CD4-positive, alpha-beta T cell treated with Interleukin-10 for 1 hour (primary cell): ENCODE results near the gene NF1.
"Not testable (repeated sequence)": the region's sequence is repeated elsewhere in the genome, so short reads cannot be mapped to it uniquely, and the experiment has no call there.

Experiments used
- DNase-seq: peaks from one replicate; pipeline ENCODE4 v3.0.0-alpha.2; 2020

The NF1 gene

DNA sequence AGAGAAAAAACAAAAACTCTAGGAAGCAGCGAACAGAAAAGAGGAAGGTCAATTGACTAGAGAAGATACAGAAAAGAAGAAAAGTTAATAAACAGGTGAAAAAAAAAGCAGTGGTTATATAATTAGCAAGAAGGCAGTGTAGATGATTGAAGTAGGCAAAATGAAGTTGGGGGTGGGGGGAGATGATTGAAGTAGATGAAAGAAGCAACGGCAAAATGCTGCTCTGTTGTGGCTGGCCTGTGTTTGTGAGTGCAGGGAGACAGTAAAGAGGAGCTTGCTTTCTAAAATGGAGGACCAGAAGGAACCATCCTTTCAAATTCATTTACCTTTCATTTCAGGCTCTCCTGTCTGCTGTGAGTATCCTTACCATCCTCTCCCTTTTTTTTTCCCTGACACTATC lies 215.5 kb downstream of the NF1 start:
- DNase-seq = peak; percentile 83

DNA sequence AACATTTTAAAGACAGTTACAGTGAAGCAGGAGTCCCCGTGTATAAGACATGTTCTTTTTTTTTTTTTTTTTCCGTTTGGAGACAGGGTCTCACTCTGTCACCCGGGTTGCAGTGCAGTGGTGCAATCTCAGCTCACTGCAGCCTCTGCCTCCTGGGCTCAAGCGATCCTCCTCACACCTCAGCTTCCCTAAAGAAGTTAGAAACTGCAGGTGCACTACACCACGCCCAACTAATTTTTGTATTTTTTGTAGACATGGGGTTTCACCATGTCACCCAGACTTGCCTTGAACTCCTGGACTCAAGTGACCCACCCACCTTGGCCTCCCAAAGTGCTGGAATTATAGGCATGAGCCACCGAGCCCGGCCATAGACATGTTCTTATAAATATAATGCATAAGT lies 216.1 kb downstream of the NF1 start:
- DNase-seq = no peak

DNA sequence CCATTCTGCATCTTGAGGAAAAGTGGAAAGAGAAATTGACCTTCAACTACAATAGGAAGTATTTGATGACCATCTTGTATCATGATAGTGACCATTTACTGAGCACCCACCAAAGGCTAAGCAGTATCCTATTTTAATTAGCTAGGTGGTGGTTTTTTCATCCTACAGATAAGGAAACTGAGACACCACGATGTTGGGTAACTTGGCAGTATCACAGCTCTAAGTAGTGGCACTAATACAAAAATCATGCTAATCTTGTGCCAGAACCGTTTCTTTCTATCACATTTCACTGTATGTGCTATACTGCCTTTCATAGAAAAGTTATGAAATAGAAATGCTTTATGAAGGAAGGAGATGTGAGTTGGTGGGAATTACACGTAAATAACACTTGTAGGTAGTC lies 216.7 kb downstream of the NF1 start:
- no peak for DNase-seq

DNA sequence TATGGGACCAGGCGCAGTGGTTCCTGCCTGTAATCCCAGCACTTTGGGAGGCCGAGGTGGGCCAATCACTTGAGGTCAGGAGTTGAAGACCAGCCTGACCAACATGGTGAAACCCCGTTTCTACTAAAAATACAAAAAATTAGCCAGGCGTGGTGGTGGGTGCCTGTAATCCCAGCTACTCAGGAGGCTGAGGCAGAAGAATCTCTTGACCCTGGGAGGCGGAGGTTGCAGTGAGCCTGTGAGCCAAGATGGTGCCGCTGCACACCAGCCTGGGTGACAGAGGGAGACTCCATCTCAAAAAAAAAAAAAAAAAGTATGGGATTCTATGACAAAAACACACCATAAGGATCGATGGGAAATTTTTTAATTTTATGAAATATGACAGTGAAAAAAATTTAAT lies 217.4 kb downstream of the NF1 start:
- DNase-seq = peak; percentile 58

DNA sequence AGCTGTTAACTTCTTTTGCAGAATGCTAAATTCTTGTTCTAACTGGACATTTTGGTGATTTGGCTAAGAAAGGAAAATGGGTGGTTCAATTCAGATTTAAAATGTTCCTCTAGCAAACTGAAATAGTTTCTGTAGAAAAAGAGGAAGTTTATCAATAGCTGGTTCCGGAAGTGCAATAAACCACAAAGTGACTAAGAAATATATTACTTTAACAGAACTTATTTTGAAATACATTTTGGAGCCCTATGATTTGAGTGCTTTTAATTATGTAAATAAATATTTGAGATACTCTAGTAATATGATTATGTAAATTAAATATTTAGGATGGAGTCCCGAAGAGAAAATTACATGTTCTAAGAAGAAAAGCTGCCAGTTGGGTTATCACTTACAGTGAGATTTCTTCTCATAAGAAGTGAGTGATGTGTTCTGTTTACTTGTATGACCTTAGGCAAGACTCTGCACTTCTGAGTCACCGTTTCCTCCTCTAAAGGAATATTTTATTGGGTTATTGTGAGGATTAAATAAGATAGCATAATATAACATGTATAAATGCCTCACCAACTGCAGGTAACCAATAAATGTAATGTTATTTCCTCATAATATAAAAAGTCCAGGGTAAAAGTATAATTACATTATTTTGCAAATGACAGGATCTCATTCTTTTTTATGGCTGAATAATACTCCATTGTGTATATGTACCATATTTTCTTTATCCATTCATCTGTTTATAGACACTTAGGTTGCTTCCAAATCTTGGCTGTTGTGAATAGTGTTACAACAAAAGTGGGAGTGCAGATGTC lies 219.4 kb downstream of the NF1 start, which contains the start of gene EVI2B:
Gene EVI2B (minus strand): TSS at position 73 of the 800 bp plus-strand sequence. CDS start 8,445 bp downstream, outside the sequence.
- peak; percentile 62 for DNase-seq

DNA sequence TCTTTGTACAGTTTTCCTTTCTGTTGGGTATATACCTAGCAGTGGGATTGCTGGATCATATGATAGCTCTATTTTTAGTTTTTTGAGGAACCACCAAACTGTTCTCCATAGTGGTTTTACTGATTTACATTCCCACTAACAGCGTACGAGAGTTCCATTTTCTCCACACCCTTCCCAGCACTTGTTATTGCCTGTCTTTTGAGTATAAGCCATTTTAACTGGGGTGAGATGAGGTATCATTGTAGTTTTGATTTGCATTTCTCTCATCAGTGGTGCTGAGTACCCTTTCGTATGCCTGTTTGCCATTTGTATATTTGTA lies 220.0 kb downstream of the NF1 start:
- no peak for DNase-seq

DNA sequence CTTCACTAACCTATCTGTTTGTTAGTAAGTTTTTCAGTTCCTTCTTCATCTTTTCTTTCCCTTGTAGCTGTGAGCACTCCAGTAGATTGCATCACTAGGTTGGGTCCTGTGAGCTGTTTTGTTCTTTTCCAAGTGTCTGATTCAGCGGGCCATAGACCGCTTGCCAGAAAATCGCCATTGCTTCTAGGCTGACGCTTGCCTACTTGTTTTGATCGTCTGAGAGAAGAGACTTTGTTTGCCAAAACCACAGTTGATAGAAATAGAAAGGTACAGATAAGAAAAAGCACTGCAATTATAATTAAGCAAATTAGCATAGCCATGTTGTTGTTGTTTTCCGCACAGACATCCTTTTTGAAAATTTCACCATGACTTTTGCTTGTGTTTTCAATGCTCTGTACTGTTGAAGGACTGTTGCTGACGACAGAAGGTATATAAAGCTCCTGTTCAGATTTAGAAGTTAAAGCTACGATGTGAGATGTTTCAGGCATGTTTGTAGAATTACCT lies 223.6 kb downstream of the NF1 start:
- DNase-seq = peak; percentile 72

DNA sequence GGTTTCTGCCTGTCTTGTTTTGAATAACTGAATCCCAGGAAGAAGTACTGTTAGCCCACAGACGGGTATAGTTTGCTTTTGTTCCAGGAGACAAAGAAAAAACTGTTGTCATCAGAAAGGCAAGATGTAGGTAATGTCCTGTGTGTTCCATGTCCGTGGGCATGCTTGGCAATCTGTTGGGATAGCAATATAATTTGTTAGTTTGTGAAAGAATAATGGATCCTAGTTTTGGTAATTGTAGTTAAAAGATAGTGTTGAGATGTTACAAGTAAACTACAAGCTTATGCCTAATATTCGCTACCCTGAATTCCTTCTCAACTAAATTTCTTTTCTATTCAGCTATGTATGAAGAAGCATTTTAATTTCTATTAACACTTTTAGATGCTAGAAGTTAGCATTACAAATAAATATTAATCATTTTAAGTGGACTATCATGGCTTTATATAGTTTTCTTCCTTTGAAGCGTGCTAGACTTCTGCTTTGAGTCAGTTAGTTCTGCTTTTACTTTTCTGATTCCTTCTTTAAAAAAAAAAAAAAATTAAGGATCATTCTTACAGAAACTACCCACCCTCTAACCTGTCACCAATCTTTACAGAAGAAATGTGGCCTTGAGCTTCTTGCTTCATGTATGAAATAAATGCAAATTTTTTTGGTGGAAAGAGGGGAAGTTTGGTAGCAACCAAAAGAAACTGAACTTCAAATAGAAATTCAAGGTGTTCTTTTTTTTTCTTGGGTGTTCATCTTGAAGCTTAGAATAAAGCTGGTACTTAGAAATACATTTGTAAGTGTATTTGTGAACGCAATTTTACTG lies 224.3 kb downstream of the NF1 start:
- peak; percentile 60 for DNase-seq

DNA sequence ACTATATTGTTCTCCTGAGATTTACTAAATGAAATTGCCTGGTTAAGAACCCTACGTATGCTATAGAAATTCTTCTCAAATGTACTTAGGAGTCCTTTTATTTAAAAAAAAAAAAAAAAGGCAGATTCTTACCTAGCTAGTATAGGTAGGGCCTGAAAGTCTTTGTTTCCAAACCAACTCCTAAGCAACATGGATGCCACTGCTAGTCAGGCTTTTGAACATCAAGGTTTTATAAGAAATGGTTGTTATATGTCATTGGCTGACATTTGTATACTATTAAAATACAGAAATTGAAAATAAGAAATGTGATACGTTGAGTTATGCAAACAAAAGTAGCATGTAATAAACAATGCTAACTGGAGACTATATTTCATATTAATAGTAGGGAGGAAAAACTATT lies 225.5 kb downstream of the NF1 start:
- no peak for DNase-seq

DNA sequence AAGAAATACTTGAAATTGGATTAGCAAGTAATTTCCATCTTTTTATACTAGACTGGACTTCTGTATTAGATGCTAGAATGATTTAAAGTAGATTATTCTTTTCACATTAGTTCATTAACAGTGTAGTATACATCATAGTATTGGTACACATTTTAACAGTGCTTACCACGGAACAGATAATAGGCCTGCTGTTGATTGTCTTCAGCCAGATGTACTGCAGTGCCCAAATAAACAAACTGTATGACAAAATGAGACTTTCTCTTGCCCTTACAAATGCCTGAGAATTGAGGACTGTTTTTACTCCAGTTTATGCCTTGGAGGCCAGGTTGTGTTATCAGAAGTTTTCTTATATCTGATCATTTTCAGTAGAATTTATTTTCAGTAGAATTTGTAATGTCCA lies 226.0 kb downstream of the NF1 start:
- no peak for DNase-seq

DNA sequence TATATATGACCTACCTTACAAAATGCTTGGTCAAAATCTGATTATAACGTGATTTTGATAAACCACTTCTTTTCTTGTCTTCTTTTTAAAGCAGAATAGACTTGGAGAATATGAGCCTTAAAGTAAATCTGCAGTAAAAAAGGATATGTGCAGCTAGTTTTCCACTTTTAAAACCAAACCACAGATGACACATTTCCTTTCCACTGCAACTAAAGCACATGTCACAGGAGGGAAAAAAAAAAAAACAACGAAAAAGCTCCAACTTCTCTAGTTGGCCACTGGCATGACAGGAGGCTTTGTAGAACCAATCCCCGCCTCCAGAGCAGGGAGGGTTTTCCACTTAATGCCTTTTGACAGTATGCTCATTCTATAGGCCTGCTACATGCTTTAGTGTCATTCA lies 226.7 kb downstream of the NF1 start, which contains the start of gene EVI2A:
Gene EVI2A (minus strand): TSS at position 142 of the 400 bp plus-strand sequence. CDS start 2,609 bp downstream, outside the sequence.
- peak; percentile 89 for DNase-seq

DNA sequence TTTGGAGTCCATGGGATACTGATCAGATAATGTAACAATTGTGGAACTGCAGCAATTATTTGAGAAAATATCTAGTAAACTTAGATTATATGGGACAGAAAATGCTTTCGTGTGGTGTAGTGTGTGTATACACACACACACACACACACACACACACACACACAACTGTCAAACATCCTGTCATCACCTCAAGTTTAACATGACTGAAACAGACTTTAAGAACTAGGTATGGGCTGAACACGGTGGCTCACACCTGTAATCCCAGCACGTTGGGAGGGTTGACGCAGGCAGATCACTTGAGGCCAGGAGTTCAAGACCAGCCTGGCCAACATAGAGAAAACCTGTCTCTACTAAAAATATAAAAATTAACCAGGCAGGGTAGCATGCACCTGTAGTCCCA lies 227.2 kb downstream of the NF1 start:
- peak; percentile 60 for DNase-seq

DNA sequence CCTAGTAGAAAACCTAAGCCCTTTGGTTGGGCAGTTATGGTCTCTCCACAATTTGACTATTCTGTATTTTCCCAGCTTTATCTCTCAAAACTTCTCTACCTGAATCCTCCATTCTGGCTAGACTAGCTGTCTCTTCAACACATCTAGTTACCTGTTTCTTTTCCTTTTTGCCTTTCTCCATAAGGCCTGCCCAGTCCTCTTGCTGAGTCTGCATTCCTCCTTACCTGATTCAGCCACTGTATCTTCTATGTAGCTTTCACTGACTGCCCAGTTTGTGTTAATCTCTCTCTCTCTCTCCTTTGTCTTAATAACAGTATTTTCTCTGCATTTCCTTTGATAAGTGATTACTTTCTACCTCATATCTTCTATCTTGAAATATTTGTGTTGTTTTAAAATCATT lies 228.8 kb downstream of the NF1 start:
- DNase-seq = no peak

DNA sequence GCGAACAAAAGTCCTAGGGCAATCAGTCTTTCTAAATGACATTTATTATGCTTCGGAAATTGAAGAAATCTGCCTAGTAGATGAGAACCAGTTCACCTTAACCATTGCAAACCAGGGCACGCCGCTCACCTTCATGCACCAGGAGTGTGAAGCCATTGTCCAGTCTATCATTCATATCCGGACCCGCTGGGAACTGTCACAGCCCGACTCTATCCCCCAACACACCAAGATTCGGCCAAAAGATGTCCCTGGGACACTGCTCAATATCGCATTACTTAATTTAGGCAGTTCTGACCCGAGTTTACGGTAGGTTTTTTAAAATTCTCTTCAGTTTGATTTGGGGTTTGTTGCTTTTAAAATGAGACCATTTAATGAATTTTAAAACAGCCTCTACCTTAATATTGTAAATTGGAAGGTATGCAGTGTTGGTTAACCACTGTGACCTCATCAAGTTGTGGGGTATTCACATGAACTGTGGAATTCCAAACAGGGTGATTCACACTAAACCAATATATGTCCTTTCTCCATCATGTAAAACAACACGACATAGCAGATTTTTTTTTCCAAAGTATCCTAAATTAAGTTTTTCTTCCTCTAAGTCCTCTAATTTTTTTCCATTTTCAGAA lies 232.9 kb downstream of the NF1 start:
- no peak for DNase-seq

DNA sequence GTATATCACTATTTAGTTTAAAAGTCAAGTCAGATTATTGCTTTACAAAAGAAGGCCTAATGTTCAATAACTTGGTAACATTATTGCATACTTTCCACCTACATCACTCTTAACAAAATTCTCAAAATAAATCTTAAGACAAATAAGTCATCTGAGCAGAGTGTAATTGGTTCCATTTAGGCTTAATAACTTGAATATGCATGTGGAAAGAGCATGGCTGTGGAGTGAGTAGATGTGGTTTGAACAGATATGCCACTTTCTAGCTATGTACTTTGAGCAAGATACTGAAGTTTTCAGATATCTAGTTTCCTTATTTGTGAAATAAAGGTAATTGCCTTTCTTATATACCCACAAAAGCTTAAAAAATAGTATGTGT lies 233.4 kb downstream of the NF1 start:
- no peak for DNase-seq

DNA sequence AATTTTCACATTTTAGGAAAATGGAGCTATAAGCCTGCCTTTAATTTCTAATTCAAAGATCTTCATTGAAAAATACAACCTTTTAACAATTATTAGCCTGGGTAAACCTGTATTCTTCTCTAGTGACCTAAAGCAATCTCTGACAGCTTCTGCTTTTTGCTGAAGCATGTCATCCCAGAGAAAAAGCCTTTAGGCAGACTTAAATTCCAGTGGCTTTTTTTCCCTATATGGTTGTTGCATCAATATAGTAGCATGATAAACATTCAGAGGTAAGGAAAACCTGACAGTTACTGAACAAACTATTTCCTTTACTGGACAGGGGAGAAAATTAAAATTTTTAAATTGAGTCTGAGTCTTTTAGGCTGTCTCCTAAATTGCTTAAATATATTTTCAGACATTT lies 234.4 kb downstream of the NF1 start:
- no peak for DNase-seq

DNA sequence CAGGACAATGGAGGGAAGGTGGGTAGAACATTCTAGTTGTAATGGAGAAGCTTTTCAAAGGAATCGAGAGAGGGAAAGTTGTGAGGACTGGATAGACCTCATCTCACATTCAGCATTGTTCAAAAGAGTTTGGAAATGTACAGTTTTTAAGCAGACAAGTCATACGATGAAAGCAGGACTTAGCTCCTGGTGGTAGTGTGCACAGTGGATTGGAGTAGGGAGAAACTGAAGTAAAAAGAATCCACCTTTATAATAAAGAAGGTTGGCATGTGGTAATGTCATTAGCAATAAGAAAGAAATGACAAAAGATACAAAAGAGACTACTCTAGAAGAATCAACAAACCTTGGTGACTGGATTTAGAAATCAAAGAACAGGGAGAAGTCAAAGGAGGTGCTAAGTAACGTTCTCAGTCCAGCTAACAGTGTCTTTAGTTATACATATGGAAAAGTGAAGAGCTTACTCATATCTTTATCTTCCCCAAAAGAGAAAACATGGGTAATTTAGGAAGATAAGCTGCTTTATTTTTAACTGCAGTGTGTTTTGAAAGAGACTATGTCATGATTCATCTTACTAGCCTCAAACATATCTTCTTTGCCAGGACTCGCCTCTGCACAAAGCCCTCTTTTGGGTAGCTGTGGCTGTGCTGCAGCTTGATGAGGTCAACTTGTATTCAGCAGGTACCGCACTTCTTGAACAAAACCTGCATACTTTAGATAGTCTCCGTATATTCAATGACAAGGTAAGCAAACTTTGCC lies 245.3 kb downstream of the NF1 start:
- DNase-seq = no peak

DNA sequence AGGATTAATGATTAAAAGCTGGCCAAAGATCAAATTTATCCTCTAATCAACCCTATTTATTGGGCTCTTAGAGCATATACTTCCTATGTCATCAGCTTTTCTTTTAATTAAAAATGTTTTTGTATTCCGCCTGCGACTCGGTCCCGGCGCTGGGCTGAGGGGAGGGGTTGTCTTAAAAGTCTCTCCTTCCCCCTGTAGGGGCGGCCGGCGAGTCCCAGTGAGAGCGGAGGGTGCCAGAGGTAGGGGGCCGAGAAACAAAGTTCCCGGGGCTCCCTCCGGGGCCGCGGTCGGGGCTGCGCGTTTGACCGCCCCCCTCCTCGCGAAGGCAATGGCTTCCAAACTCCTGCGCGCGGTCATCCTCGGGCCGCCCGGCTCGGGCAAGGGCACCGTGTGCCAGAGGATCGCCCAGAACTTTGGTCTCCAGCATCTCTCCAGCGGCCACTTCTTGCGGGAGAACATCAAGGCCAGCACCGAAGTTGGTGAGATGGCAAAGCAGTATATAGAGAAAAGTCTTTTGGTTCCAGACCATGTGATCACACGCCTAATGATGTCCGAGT lies 250.5 kb downstream of the NF1 start:
- not testable (repeated sequence) for DNase-seq

DNA sequence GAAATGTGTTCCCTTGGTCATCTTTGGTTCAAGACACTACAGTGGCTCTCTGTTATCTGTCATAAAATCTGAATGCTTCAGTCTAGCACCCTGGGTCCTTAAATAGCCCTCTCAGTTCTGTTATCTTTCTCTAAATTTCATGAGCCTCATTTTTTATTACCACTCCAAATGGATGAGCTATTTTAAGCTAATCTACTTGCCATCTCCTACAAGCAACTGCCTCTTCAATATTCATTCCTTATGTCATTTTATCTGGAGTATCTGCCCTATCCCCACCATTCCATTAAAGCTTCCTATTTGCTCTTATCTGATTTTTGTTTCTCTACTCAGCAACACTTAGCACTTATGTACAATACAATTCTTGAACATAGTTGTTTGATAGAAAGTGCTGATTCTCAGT lies 254.7 kb downstream of the NF1 start:
- DNase-seq = no peak

DNA sequence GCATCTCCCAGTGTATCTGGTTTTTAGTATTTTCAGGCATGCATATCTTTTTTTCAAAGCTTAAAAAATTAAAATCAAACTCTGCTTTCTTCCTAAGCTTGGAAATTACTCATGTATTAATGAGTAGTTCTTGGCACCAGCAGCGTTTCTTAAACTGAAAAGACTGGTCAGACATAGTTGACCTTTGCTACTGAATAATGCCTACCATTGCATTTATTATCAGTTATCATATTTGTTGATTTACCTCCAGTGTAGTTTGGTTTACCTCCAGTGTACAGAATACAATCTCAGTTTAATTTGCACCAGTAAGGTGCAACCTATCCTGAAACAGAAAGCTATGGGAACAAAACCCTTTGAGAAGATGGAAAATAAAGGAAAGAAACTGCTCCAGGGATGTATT lies 261.2 kb downstream of the NF1 start:
- DNase-seq = no peak

DNA sequence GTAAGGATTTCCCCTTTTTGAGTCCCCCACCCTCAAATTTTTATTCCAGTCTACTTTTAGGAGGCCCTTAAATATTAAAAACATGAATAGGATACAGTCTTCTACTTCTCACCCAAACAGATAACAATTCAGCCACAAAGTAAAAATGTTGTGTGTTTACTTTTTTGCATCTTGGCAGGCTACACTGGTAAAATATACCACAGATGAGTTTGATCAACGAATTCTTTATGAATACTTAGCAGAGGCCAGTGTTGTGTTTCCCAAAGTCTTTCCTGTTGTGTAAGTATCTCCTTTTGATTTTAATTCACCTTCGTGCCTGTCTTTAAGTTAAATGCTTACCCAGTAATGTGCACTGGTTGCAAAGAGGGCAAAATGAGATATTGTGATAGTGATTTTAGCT lies 262.3 kb downstream of the NF1 start:
- no peak for DNase-seq

DNA sequence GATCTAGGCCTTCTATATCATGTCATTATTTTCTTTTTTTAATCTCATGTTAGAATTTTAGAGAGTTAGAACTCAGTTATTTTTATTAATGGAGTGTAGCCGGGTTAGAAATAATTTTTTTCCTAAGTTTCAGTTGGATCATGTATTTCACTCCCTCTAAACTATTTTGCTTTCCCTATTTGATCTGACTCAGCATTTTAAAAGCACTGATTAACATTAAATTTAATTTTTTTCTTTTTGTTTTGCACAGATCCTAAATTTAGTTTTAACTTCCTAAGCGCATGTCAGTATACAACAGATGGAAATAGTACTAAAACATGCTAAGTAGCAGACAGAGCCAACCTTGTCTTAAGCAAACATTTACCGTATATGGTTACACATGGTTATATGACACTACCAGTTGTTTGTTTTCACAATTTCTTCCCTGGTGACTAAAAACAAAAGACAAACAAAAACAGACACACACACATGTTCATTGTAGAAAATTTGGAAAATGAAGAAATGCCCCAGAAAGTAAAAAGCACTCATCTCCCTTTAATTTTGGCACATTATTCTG lies 263.1 kb downstream of the NF1 start:
- DNase-seq = no peak
